ENCODE measurements around the gene TMCC3. TPM values are rescaled to one million over a fixed set of nuclear protein-coding genes. Genes with fewer than 3 reads are reported as not detected.
"Not testable (repeated sequence)": the region's sequence is repeated elsewhere in the genome, so short reads cannot be mapped to it uniquely, and the experiment has no call there.

The TMCC3 gene
- total RNA-seq: under 1 TPM; 0.08 to 0.10 TPM

DNA sequence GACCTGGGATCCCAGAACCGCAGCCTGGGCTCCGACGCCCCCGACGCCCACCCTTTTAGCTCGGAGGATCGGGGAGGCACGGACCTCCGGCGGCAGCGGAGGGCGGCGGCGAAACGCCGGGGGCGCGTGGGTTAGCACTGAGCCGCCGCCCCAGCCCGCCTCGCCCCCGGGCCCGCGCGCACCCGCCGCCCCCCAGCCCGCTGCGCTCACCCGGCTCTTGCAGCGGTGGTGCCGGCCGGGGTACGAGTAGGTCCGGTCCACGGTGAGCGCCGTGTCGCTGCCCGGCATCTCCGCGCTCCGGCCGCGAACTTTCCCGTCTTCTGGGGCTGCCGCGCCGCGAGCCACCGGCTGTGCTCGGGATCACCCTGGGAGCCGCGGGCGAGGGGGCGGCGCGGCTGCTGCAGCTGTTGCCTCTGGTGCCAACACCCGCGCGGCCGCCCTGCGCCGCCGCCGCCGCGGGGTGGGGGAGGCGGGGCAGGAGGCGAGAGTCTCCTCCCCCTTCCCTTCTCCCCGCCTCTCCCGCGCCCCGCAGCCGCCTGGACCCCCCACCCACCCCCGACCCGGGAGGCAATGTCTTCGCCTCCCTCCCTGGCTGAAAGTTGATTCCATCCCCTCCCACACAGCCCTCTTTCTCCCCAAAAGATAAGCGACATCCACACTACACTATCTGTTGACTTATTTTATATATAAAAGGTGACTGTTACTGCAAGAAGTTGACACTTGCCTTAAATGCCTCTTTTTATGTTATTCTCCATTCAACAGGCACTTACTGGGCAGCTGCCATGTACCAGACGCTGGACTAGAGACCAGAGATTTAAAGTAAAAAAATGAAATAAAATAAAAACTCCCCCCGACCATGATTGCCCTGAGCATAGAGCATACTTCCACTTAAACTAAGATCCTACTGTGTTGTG, at the start of gene TMCC3:
TMCC3 (minus strand) TSS at position 415 of the 914 bp plus-strand sequence; CDS start at position 288, 127 bp downstream.
- ChIA-PET POLR2A (interaction anchor here (0.6 kb wide), 1 partner anchor 19 kb away, joined by 3 read pairs; no protein-coding TSS in a partner anchor), CTCF (no interaction called here)

GRCh38 chr12:94699801-94700200, 49.4 kb upstream of the TMCC3 start:
- POLR2A ChIA-PET: no interaction called here
- CTCF ChIA-PET: no interaction called here

- POLR2A ChIA-PET: no interaction called here
- CTCF ChIA-PET: no interaction called here
Observed at GRCh38 chr12:94698578-94698977, 48.2 kb upstream of the TMCC3 start.

- ChIA-PET POLR2A (no interaction called here), CTCF (no interaction called here)
Observed at GRCh38 chr12:94697631-94698030, 47.3 kb upstream of the TMCC3 start.

DNA sequence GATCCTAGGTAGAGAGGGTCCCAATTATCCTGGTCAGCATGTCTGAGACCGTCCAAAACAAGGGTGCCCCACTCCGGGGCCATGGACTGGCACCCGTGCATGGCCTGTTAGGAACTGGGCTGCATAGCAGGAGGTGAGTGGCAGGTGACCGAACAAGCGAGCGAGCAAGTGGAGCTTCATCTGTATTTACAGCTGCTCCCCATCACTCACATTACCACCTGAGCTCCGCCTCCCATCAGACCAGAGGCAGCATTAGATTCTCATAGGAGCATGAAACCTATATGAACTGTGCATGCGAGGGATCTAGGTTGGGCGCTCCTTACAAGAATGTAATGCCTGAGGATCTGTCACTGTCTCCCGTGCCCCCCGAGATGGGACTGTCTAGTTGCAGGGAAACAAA, 44.4 kb upstream of the TMCC3 start:
- POLR2A ChIA-PET: no interaction called here
- CTCF ChIA-PET: no interaction called here

DNA sequence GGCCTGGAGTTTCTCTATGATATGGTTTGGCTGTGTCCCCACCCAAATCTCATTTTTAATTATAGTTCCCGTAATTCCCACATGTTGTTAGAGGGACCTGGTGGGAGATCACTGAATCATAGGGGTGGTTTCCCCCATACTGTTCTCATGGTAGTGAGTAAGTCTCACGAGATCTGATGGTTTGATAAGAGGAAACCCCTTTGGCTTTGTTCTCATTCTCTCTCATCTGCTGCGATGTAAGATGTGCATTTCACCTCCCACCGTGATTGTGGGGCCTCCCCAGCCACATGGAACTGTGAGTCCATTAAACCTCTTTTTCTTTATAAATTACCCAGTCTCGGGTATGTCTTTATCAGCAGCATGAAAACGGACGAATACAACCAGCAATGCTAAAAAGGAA, 42.5 kb upstream of the TMCC3 start:
- CTCF ChIA-PET, POLR2A ChIA-PET: not testable (repeated sequence)

DNA sequence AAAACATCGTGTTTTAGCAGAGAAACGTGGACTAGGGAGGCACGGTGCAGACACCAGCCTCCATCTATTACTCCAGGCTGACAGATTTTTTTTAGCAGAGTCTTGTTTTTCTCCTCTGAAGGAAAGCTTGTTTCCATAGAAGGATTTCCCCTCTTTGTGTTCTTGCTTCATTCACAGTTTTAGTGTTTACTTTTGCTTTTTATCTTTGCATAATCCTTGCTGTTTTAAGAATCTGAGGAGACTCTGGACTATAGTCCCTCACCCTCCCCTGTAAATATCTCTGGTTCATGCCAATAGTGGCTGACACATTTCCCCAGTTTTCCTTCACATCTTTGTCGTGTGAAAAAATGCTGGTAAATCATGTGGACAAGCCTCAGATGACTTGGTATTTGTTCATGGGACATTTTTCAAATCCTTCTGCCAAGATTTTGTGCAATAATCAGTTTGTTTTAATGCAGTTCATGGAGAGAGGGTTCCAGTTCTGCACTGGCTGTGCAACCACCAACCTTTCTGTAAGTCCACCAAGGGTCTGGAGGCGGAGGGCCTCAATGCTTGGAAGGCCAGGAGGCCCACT, 39.9 kb upstream of the TMCC3 start:
- CTCF ChIA-PET: no interaction called here
- POLR2A ChIA-PET: interaction anchor here (0.7 kb wide), 1 partner anchor 538 kb away, joined by 3 read pairs; no protein-coding TSS in a partner anchor

GRCh38 chr12:94689646-94690036, 39.3 kb upstream of the TMCC3 start:
- ChIA-PET POLR2A (no interaction called here), CTCF (no interaction called here)

DNA sequence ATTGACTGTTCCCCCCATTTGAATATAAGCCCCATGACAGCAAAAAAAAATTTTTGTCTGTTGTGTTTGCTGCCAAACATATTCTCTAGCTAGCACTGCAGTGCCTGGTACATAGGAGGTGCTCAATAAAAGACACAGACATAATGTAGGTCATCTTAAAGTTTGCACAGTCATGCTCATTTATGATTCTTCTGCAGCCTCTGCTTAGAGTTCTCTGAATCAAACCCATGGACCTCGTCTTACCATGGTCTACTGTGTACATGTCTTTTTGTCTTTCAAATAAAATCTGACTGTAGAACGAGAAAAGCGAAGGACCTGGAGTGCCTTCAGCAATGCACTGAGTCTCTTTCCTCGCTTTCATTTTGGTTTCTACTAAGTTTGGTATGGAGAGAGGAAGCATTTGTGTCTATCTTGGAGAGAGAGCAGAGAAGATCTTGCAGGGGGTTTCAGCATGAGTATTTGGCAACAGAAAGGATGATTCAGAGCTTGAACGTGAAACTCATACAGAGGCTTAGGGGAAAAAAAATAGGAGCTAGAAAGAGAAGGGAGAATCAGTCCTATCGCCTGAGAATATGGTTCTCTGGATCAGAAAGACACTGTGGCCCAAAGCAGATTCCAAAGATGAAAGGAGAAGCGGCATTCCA, 38.8 kb upstream of the TMCC3 start:
- ChIA-PET POLR2A (no interaction called here), CTCF (no interaction called here)

DNA sequence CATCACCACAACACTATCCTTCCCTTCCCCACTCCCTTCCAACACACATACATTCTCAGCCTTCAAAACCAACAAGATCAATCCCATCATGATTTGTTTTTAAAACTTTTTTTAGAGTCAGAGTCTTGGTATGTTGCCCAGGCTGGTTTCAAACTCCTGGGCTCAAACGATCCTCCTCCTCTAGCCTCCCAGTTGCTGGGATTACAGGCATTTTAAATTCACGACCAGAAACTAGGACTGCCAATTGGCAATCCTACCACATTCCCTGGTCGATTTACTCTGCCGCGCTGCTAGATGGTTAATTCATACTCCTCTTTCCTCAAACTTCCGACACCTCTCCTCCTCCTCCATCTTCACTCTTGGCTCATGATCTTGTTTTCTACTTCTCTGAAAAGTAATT, 37.5 kb upstream of the TMCC3 start:
- ChIA-PET CTCF (no interaction called here), POLR2A (no interaction called here)

- CTCF ChIA-PET: no interaction called here
- POLR2A ChIA-PET: no interaction called here
Observed at GRCh38 chr12:94686834-94687628, 36.7 kb upstream of the TMCC3 start.

DNA sequence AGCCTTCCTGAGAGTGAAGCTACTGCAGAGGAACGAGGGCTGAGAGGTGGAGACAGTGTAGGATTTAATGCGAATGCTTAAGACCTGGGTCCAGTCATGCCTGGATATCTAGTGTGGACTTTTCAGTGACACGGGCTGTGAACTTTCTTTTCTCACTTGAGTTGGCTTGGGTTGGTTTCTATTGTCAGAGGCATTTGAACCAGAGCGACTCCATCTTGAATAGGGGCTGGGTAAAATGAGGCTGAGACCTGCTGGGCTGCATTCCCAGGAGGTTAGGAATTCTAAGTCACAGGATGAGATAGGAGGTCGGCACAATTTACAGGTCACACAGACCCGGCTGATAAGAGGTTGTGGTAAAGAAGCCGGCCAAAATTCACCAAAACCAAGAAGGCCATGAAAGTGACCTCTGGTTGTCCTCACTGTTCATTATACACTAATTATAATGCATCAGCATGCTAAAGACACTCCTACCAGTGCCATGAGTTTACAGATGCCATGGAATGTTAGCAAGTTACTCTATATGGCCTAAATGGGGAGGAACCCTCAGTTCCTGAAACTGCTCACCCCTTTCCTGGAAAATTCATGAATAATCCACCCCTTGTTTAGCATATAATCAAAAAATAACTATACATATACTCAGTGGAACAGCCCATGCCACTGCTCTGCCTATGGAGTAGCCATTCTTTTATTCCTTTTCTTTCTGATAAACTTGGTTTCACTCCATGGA, 34.2 kb upstream of the TMCC3 start:
- ChIA-PET POLR2A (no interaction called here), CTCF (no interaction called here)

DNA sequence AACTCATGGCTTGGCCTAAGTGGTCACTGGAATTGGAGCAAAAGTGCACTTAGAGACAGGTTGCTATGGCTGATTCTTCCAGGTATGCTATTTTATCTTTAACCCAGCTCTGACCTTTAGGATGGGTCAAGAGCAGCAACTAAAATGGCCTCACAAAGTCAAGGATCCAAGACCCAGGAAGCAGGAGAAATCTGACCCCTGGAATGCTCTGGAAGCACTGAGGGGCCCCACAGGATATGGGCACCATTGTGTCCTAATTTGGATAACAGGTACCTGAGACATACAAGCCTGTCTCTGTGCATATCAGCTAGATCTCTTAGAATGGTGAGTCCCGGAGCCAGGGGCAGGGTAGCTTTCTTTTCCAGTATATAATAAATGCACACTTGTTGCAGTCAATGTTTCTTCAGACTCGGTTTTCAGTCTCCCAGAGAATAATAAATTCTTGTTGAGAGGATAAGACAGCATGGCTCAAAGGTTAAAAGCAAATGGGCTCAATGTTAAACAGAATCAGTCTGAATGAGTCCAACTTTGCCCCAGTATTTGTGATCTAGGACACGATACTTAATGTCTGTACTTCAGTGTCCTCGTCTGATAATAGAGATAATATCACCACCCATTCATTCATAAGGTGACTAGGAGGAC, 29.3 kb upstream of the TMCC3 start:
- POLR2A ChIA-PET: no interaction called here
- CTCF ChIA-PET: no interaction called here

DNA sequence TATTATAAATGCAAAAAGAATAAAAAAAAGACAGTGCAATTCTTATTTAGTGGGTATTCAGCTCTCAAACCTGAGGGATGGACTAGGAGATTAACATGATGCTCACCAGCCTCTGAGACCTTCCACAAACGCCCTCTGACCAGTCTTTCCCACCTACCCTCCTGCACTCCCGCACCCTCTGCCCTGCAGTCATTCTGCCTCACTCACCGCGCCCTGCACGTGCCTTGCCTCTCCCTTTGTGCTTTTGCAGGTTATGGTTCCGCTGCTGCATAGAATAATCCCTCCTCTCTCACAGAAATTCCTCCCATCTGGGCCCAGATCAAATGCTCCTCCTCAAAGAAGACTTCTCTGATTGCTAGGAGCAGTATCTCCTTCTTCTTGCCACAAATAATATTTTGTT, 28.5 kb upstream of the TMCC3 start:
- CTCF ChIA-PET: no interaction called here
- POLR2A ChIA-PET: no interaction called here

DNA sequence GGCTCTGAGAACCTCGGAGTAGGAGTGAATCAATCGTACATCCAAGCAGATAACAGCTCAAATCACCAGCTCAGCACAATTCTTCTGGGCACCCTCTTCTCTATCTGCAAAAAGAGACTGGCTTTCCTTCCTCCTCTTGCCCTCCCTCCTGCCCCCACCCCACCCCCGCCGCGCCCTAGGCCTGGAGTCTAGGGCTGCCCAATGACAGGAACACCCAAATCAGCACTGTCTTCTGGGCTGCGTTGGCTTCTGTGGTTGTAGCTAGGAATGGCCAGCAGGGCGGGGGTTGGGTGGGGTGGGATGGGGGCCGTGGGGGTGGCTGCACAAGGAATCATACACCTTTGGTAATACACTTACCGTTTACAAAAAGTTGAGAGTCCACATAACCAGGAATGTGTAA, 28.0 kb upstream of the TMCC3 start:
- POLR2A ChIA-PET: no interaction called here
- CTCF ChIA-PET: no interaction called here

- ChIA-PET CTCF (interaction anchor here (0.6 kb wide), 1 partner anchor 839 kb away, joined by 3 read pairs; no protein-coding TSS in a partner anchor), POLR2A (no interaction called here)
Observed at GRCh38 chr12:94677778-94678177, 27.4 kb upstream of the TMCC3 start.

DNA sequence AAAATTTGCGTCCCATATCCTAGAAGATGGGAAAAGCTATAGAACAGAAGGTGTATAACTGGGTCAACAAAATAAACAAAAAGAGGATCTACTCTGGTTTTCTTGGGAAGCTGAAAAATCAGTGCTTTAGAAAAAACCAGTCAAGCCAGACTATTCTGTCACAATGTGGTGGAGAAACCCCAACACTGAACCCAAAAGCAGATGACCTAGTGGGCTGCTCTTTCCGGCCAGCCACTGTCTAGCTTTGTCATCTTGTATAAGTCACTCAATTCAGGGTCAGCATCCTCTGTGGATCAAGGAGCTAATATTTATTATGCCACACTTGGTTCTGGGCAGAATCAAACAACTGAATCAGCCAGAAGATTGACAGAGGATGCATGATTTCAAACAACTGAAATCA, 26.6 kb upstream of the TMCC3 start:
- CTCF ChIA-PET: interaction anchor here (0.6 kb wide), 1 partner anchor 840 kb away, joined by 3 read pairs; no protein-coding TSS in a partner anchor
- POLR2A ChIA-PET: no interaction called here

- CTCF ChIA-PET: no interaction called here
- POLR2A ChIA-PET: no interaction called here
Observed at GRCh38 chr12:94676031-94676641, 25.8 kb upstream of the TMCC3 start.

DNA sequence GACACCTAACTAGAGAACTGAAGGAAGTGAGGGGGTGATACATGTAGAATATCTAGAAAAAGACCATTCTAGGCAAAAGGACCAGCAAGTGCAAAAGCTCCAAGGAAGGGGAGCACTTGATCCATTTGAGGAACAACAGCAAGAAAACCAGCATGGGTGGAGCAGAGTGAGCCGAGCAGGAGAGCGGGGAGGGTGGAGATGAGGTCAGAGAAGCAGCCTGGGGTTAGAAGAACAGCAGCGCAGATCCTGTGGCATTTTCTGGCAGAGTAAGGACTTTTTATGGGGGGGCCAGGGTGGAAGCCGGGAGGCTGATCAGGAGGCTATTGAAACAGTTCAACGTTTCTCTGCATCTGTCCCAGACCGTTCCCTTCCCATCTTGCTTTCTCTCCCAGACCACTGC, 24.5 kb upstream of the TMCC3 start:
- ChIA-PET POLR2A (interaction anchor here (0.7 kb wide), 1 partner anchor 1534 kb away, joined by 11 read pairs; no protein-coding TSS in a partner anchor), CTCF (interaction anchor here (0.6 kb wide), 1 partner anchor 29 kb away, joined by 3 read pairs; no protein-coding TSS in a partner anchor)

Measured in activated CD8-positive, alpha-beta memory T cell treated with anti-CD3 and anti-CD28 coated beads for 36 hours (primary cell).